A673 (cell line): ENCODE measurements around the gene CTXND2. TPM values are rescaled to one million over a fixed set of nuclear protein-coding genes. Genes with fewer than 3 reads are reported as not detected.

Experiments
- BruUV-seq: library from RNA; stranded (reverse); fragments of 400-500 nt; replicated peaks from 2 replicates; lab custom pipeline; 2021; lab: Mats Ljungman, UMichigan
- CTCF ChIA-PET: fragments of 300-600 bp; sonication (Branson Sonifier 250); formaldehyde crosslinking; loops from one replicate; lab custom pipeline; 2022; ENCODE audit warnings: antibody characterized with exemption; lab: Charles Lee
- POLR2A ChIA-PET: fragments of 300-600 bp; sonication (Branson Sonifier 250); formaldehyde crosslinking; loops from one replicate; lab custom pipeline; 2022; ENCODE audit warnings: antibody characterized with exemption; ENCODE audit not compliant: low non-redundant PET; lab: Charles Lee
- DNase-seq: peaks from one replicate; pipeline ENCODE4 v3.0.0-alpha.2; 2015; ENCODE audit warnings: low spot score
- H3K27ac ChIP-seq: fragments of 200-600 bp; sonication (generic); 2 replicates; pipeline ENCODE4 v1.5.1; 2016; ENCODE audit warnings: mixed run types, low read depth, mild to moderate bottlenecking, mixed read lengths, antibody characterized with exemption, low read length; ENCODE audit not compliant: poor library complexity, severe bottlenecking
- H3K27me3 ChIP-seq: fragments of 200-600 bp; sonication (generic); replicated peaks from 2 replicates; pipeline ENCODE4 v1.6.1; 2017; ENCODE audit warnings: mixed run types, low read depth, mild to moderate bottlenecking, mixed read lengths, antibody characterized with exemption, low read length; ENCODE audit not compliant: insufficient read depth, poor library complexity
- H3K36me3 ChIP-seq: fragments of 200-600 bp; sonication (generic); 2 replicates; pipeline ENCODE4 v1.6.1; 2016; ENCODE audit warnings: mixed run types, mild to moderate bottlenecking, mixed read lengths, antibody characterized with exemption, low read length; ENCODE audit not compliant: insufficient read depth, poor library complexity, severe bottlenecking
- H3K4me1 ChIP-seq: fragments of 200-600 bp; sonication (generic); 2 replicates; pipeline ENCODE4 v1.6.1; 2017; ENCODE audit warnings: mixed run types, mild to moderate bottlenecking, mixed read lengths, antibody characterized with exemption, low read length; ENCODE audit not compliant: insufficient read depth, poor library complexity, severe bottlenecking
- H3K4me3 ChIP-seq: fragments of 200-600 bp; sonication (generic); 2 replicates; pipeline ENCODE4 v1.5.1; 2016; ENCODE audit warnings: low read depth, mixed run types, mild to moderate bottlenecking, mixed read lengths, low read length; ENCODE audit not compliant: poor library complexity, severe bottlenecking
- H3K9me3 ChIP-seq: fragments of 200-600 bp; sonication (generic); 2 replicates; pipeline ENCODE4 v1.6.1; 2016; ENCODE audit warnings: mixed run types, low read depth, mild to moderate bottlenecking, mixed read lengths, antibody characterized with exemption, low read length; ENCODE audit not compliant: poor library complexity, severe bottlenecking
- CTCF ChIP-seq: fragments of 300-800, 200-600 bp; sonication (generic); conservative IDR thresholded peaks from 2 replicates; pipeline ENCODE4 v1.5.1; 2017; ENCODE audit warnings: low read depth, mild to moderate bottlenecking, antibody characterized with exemption, low read length, moderate library complexity, mixed read lengths
- EZH2 ChIP-seq: fragments of 200-600 bp; sonication (generic); IDR thresholded peaks from 2 replicates; pipeline ENCODE4 v1.6.1; 2017; ENCODE audit warnings: borderline replicate concordance, low read depth, mild to moderate bottlenecking, mixed read lengths, antibody characterized with exemption, low read length; ENCODE audit not compliant: poor library complexity, severe bottlenecking
- intact Hi-C: fragments of 100-400 bp; cut with micrococcal nuclease; formaldehyde crosslinking; loops from one replicate; pipeline ENCODE4 v1.10.0; 2022; ENCODE audit not compliant: unreplicated experiment
- total RNA-seq: library from RNA; stranded (reverse); gene quantifications from 2 replicates; pipeline ENCODE4 v1.2.3, GENCODE V29; 2021

Gene CTXND2
- total RNA-seq, 1 experiment from 2014 or later: not detected

DNA sequence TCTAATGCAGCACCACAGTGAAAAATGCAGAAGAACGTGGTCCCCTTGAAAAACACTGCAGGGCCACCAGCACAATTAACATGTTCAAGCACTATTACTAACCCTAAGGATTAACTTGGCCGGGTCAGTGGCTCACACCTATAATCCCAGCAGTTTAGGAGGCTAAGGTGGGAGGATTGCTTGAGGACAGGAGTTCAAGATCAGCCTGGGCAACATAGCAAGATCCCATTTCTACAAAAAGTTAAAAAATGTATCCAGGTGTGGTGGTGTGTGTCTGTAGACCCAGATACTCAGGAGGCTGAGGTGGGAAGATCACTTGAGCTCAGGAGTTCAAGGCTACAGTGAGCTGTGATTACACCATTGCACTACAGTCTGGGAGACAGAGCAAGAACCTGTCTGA, 13.4 kb upstream of the CTXND2 start:
- Histone ChIP-seq H3K9me3 (no peaks in the 10 kb centered on the region), H3K27me3 (no peaks in the 10 kb centered on the region), H3K4me1 (peaks cover 13% of the 10 kb centered on the region), H3K36me3 (peaks cover 4% of the 10 kb centered on the region), H3K4me3 (no peak overlapping the region), H3K27ac (no peak overlapping the region)
- POLR2A ChIA-PET: no interaction called here
- TF ChIP-seq CTCF (no peak), EZH2 (no peak)
- no peak for DNase-seq
- no TSS peak for BruUV-seq
- intact Hi-C loops: no loop called here
- CTCF ChIA-PET: no interaction called here

GRCh38 chr1:150874455-150875196, 12.3 kb upstream of the CTXND2 start:
- Histone ChIP-seq H3K27me3 (no peaks in the 10 kb centered on the region), H3K36me3 (peaks cover 4% of the 10 kb centered on the region), H3K27ac (peak overlapping the region; percentile 86), H3K4me1 (peaks cover 13% of the 10 kb centered on the region), H3K9me3 (no peaks in the 10 kb centered on the region), H3K4me3 (peak overlapping the region; percentile 96)
- intact Hi-C loops: no loop called here
- TF ChIP-seq EZH2 (no peak), CTCF (no peak)
- BruUV-seq: no TSS peak
- DNase-seq: no peak
- ChIA-PET CTCF (no interaction called here), POLR2A (no interaction called here)

DNA sequence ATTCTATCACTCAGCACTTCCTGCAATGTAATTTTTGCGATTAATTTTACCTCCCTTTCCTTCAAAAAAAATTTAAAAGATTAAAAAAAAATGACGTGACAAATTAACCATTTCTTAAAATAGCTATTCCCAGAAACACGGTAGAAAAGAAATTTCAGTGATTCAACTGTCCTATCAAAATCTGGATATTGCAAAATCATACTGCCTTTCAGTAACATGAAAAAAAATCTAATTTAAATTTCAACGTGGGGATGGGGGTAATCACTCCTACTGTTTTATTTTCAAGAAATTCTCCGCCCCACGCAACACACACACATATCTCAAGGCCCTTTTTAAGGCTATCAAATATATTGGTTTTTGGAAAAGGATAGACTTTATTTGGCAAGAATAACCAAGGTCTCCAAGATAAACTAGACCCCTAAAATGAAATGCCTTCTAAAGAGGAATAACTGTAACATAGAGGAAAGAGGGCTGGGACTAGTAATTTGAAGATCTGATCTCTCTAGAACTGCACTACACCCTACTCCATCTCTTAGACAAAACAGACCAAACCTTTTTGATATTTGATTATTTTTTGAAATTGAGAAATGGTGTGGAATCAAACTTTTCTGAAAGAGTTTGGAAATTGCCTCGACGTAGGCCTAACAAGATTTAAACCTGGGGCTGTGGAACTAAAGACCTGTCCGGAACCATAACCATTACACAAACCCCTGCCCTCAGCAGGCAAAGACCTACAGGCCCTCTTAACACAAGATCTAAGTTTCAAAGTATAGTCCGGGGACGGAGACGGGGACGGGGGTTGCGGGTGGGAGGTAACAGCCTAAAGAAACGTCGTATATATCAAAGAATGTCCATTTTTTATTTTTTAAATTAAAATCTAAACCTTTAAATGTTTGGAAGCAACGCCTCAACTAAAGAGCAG, 11.5 kb upstream of the CTXND2 start:
- no peaks in the 10 kb centered on the region for H3K9me3 ChIP-seq
- ChIA-PET CTCF (no interaction called here), POLR2A (no interaction called here)
- no peaks in the 10 kb centered on the region for H3K27me3 ChIP-seq
- TF ChIP-seq CTCF (no peak), EZH2 (no peak)
- H3K4me3 ChIP-seq: peak overlapping the region; percentile 96
- H3K4me1 ChIP-seq: peaks cover 13% of the 10 kb centered on the region
- BruUV-seq: TSS peak; percentile 54
- intact Hi-C loops: no loop called here
- peaks cover 4% of the 10 kb centered on the region for H3K36me3 ChIP-seq
- peak overlapping the region; percentile 86 for H3K27ac ChIP-seq
- DNase-seq: no peak
